NOMO-1 treated with dmso at 0.1 percent for 144 hours (cell line): ENCODE results near the gene BPTF.
A peak's percentile ranks its signal among the peaks of the same experiment; 100 is the strongest.
"Not testable (repeated sequence)": the region's sequence is repeated elsewhere in the genome, so short reads cannot be mapped to it uniquely, and the experiment has no call there.

Experiments
- DNase-seq: peaks from one replicate; lab custom pipeline; 2025; ENCODE audit not compliant: unreplicated experiment; lab: John Stamatoyannopoulos, UW

BPTF gene

GRCh38 chr17:67963145-67963572 is 137.9 kb downstream of the BPTF start:
- peak; percentile 4 for DNase-seq

- no peak for DNase-seq
Observed at GRCh38 chr17:67970783-67971182, 145.5 kb downstream of the BPTF start.

- DNase-seq, result no peak
Observed at GRCh38 chr17:67974185-67974584, 148.9 kb downstream of the BPTF start.

GRCh38 chr17:67974598-67975066 is 149.3 kb downstream of the BPTF start:
- DNase-seq, result no peak

GRCh38 chr17:67976306-67976705 is 151.0 kb downstream of the BPTF start:
- DNase-seq, result not testable (repeated sequence)

- DNase-seq, result no peak
Observed at GRCh38 chr17:67980456-67980855, 155.2 kb downstream of the BPTF start.

GRCh38 chr17:67980883-67981282 is 155.6 kb downstream of the BPTF start:
- not testable (repeated sequence) for DNase-seq

GRCh38 chr17:67982034-67982640 is 156.8 kb downstream of the BPTF start:
- no peak for DNase-seq

GRCh38 chr17:67982686-67983382 is 157.5 kb downstream of the BPTF start:
- DNase-seq, result no peak

GRCh38 chr17:67983383-67983688 is 158.0 kb downstream of the BPTF start:
- DNase-seq, result no peak

- DNase-seq, result no peak
Observed at GRCh38 chr17:67990909-67991308, 165.6 kb downstream of the BPTF start.

- DNase-seq, result no peak
Observed at GRCh38 chr17:67992548-67993152, 167.3 kb downstream of the BPTF start.

GRCh38 chr17:67993153-67993997 is 168.1 kb downstream of the BPTF start:
- DNase-seq, result peak; percentile 82

GRCh38 chr17:67993998-67994361 is 168.7 kb downstream of the BPTF start:
- DNase-seq, result no peak

- DNase-seq, result no peak
Observed at GRCh38 chr17:67994817-67995569, 169.7 kb downstream of the BPTF start.

GRCh38 chr17:67995570-67996263 is 170.4 kb downstream of the BPTF start:
- DNase-seq, result no peak

GRCh38 chr17:67996301-67997171 is 171.2 kb downstream of the BPTF start, which contains the start of gene C17orf58:
C17orf58 (minus strand) TSS chr17:67996469; CDS start chr17:67996198, 271 bp downstream.
- DNase-seq, result not testable (repeated sequence)

- no peak for DNase-seq
Observed at GRCh38 chr17:67998466-67998865, 173.2 kb downstream of the BPTF start.

- no peak for DNase-seq
Observed at GRCh38 chr17:67999291-67999911, 174.1 kb downstream of the BPTF start.
